OCI-LY1 (cell line): Measurements from ENCODE around the gene NIPAL3.

Source experiments
- H2AFZ ChIP-seq: fragments of 200-600 bp; sonication (generic), shearing (Covaris generic); 2 replicates; pipeline ENCODE4 v1.6.0; 2014; ENCODE audit warnings: antibody characterized with exemption, mild to moderate bottlenecking, low read length
- H3F3A ChIP-seq: fragments of 200-600 bp; sonication (generic), shearing (Covaris generic); 2 replicates; pipeline ENCODE4 v1.6.0; 2014; ENCODE audit warnings: mild to moderate bottlenecking, antibody characterized with exemption, low read length, moderate library complexity; ENCODE audit not compliant: insufficient read depth
- H3K27ac ChIP-seq: fragments of 200-600 bp; sonication (generic); 2 replicates; pipeline ENCODE4 v1.5.1; 2014; ENCODE audit warnings: low read length, mixed run types, mild to moderate bottlenecking, low read depth; ENCODE audit not compliant: poor library complexity, severe bottlenecking
- H3K27me3 ChIP-seq: fragments of 200-600 bp; sonication (generic); 2 replicates; pipeline ENCODE4 v1.6.0; 2014; ENCODE audit warnings: antibody characterized with exemption, mild to moderate bottlenecking, low read length, moderate library complexity; ENCODE audit not compliant: insufficient read depth
- H3K36me3 ChIP-seq: fragments of 200-600 bp; sonication (generic); 2 replicates; pipeline ENCODE4 v1.6.1; 2014; ENCODE audit warnings: mild to moderate bottlenecking, antibody characterized with exemption, low read length, moderate library complexity, mixed read lengths; ENCODE audit not compliant: insufficient read depth
- H3K4me1 ChIP-seq: fragments of 200-600 bp; sonication (generic); 2 replicates; pipeline ENCODE4 v1.5.1; 2014; ENCODE audit warnings: mild to moderate bottlenecking, low read length, moderate library complexity; ENCODE audit not compliant: insufficient read depth, severe bottlenecking
- H3K4me2 ChIP-seq: fragments of 200-600 bp; sonication (generic), shearing (Covaris generic); 2 replicates; pipeline ENCODE4 v1.6.1; 2014; ENCODE audit warnings: low read length
- H3K4me3 ChIP-seq: fragments of 200-600 bp; sonication (generic); 2 replicates; pipeline ENCODE4 v1.5.1; 2014; ENCODE audit warnings: low read length, low read depth, mild to moderate bottlenecking, mixed read lengths; ENCODE audit not compliant: poor library complexity, severe bottlenecking
- H3K79me2 ChIP-seq: fragments of 200-600 bp; shearing (Covaris generic); 2 replicates; pipeline ENCODE4 v1.6.1; 2016; ENCODE audit warnings: mixed run types, low read length, mixed read lengths; ENCODE audit not compliant: insufficient read depth
- H3K9ac ChIP-seq: fragments of 200-600 bp; sonication (generic), shearing (Covaris generic); 2 replicates; pipeline ENCODE4 v1.6.1; 2014; ENCODE audit warnings: mild to moderate bottlenecking, low read length, mixed read lengths
- H3K9me2 ChIP-seq: fragments of 200-600 bp; sonication (generic), shearing (Covaris generic); 2 replicates; pipeline ENCODE4 v1.6.1; 2014; ENCODE audit warnings: low read depth, mild to moderate bottlenecking, low read length, mixed read lengths
- H3K9me3 ChIP-seq: fragments of 200-600 bp; shearing (Covaris generic); 2 replicates; pipeline ENCODE4 v1.6.1; 2014; ENCODE audit warnings: low read length, mixed read lengths
- H4K20me1 ChIP-seq: fragments of 200-600 bp; sonication (generic), shearing (Covaris generic); 2 replicates; pipeline ENCODE4 v1.6.0; 2016; ENCODE audit warnings: mild to moderate bottlenecking, low read length; ENCODE audit not compliant: insufficient read depth
- EZH2 ChIP-seq: fragments of 200-600 bp; sonication (generic), shearing (Covaris generic); IDR thresholded peaks from 2 replicates; pipeline ENCODE4 v1.8.0; 2017; ENCODE audit warnings: borderline replicate concordance, mixed run types, mild to moderate bottlenecking, antibody characterized with exemption, low read length, moderate library complexity, mixed read lengths
- TF ChIP-seq, protein P1 (sequence below): fragments of 200-600 bp; sonication (generic), shearing (Covaris generic); IDR thresholded peaks from 2 replicates; pipeline ENCODE4 v1.5.1; 2017; ENCODE audit warnings: mild to moderate bottlenecking, antibody characterized with exemption, low read length, moderate library complexity, mixed read lengths

The NIPAL3 gene

DNA sequence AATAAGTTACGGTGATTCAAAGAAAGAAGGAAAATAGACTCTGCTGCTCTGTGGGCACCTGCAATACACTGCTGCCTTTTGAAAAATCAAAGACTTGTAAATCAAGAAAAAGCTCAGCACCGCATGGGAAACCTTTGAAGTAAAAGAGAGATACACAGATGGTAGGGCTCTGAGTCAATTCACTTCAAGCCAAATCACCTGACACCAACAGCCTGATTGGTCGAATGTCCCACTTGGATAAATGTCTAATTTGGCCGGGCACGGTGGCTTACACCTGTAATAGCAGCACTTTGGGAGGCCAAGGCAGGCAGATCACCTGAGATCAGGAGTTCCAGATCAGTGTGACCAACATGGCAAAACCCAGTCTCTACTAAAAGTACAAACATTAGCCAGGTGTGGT lies 67.8 kb downstream of the NIPAL3 start:
- Histone ChIP-seq H3K27me3 (no peaks in the 10 kb centered on the region), H3K9me2 (no peaks in the 10 kb centered on the region), H2AFZ (no peak overlapping the region), H3K9me3 (no peaks in the 10 kb centered on the region), H3K9ac (no peak overlapping the region), H4K20me1 (no peaks in the 10 kb centered on the region), H3K27ac (no peak overlapping the region), H3K36me3 (no peaks in the 10 kb centered on the region), H3K4me2 (no peak overlapping the region), H3F3A (no peaks in the 10 kb centered on the region), H3K4me1 (peaks cover 19% of the 10 kb centered on the region), H3K4me3 (no peak overlapping the region), H3K79me2 (no peaks in the 10 kb centered on the region)
- TF ChIP-seq EZH2, result no peak
- TF ChIP-seq, protein P1, sequence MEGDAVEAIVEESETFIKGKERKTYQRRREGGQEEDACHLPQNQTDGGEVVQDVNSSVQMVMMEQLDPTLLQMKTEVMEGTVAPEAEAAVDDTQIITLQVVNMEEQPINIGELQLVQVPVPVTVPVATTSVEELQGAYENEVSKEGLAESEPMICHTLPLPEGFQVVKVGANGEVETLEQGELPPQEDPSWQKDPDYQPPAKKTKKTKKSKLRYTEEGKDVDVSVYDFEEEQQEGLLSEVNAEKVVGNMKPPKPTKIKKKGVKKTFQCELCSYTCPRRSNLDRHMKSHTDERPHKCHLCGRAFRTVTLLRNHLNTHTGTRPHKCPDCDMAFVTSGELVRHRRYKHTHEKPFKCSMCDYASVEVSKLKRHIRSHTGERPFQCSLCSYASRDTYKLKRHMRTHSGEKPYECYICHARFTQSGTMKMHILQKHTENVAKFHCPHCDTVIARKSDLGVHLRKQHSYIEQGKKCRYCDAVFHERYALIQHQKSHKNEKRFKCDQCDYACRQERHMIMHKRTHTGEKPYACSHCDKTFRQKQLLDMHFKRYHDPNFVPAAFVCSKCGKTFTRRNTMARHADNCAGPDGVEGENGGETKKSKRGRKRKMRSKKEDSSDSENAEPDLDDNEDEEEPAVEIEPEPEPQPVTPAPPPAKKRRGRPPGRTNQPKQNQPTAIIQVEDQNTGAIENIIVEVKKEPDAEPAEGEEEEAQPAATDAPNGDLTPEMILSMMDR, result no peak

- no peak overlapping the region for H3K4me3 ChIP-seq
- H4K20me1 ChIP-seq, result no peaks in the 10 kb centered on the region
- no peaks in the 10 kb centered on the region for H3K79me2 ChIP-seq
- H3K36me3 ChIP-seq, result no peaks in the 10 kb centered on the region
- no peak overlapping the region for H3K9ac ChIP-seq
- peaks cover 19% of the 10 kb centered on the region for H3K4me1 ChIP-seq
- no peaks in the 10 kb centered on the region for H3F3A ChIP-seq
- no peaks in the 10 kb centered on the region for H3K27me3 ChIP-seq
- no peak overlapping the region for H3K4me2 ChIP-seq
- no peaks in the 10 kb centered on the region for H3K9me3 ChIP-seq
- TF ChIP-seq, protein P1, result no peak
- no peak for TF ChIP-seq EZH2
- no peaks in the 10 kb centered on the region for H3K9me2 ChIP-seq
- no peak overlapping the region for H3K27ac ChIP-seq
- H2AFZ ChIP-seq, result no peak overlapping the region
Observed at GRCh38 chr1:24484199-24484598, 68.6 kb downstream of the NIPAL3 start.

GRCh38 chr1:24486331-24487065 lies 70.9 kb downstream of the NIPAL3 start:
- H3K4me2 ChIP-seq, result no peak overlapping the region
- no peak overlapping the region for H3K4me3 ChIP-seq
- H3K27me3 ChIP-seq, result no peaks in the 10 kb centered on the region
- H2AFZ ChIP-seq, result no peak overlapping the region
- TF ChIP-seq, protein P1, result no peak
- TF ChIP-seq EZH2, result no peak
- no peak overlapping the region for H3K27ac ChIP-seq
- H3K4me1 ChIP-seq, result peaks cover 11% of the 10 kb centered on the region
- H3K79me2 ChIP-seq, result no peaks in the 10 kb centered on the region
- H3K36me3 ChIP-seq, result no peaks in the 10 kb centered on the region
- H3F3A ChIP-seq, result no peaks in the 10 kb centered on the region
- H3K9ac ChIP-seq, result no peak overlapping the region
- H3K9me2 ChIP-seq, result no peaks in the 10 kb centered on the region
- H3K9me3 ChIP-seq, result 0 out of 2 replicates have a peak, but pooled peaks cover 3% of the 10 kb centered on the region
- no peaks in the 10 kb centered on the region for H4K20me1 ChIP-seq
